GM21367 (cell line): ENCODE results near the gene FHOD1.

ENCODE experiments used
- ATAC-seq: cut with Tn5 transposase; IDR thresholded peaks from one replicate; pipeline ENCODE4 v1.9.1; 2021; ENCODE audit not compliant: unreplicated experiment

The FHOD1 gene

GRCh38 chr16:67247192-67248072 is at the start of gene FHOD1:
Gene FHOD1, minus strand, starts transcription at chr16:67247481. Its CDS starts 71 bp downstream, at chr16:67247410.
- ATAC-seq, result peak; percentile 35

- no peak for ATAC-seq
These were observed 49.1 kb upstream of the FHOD1 start for GRCh38 chr16:67296420-67296819.

- ATAC-seq, result no peak
These were observed 47.7 kb upstream of the FHOD1 start for GRCh38 chr16:67294938-67295361.

- ATAC-seq, result no peak
These were observed 47.0 kb upstream of the FHOD1 start for GRCh38 chr16:67294171-67294757.

GRCh38 chr16:67291461-67291860 is 44.2 kb upstream of the FHOD1 start:
- no peak for ATAC-seq

GRCh38 chr16:67287960-67288359 is 40.7 kb upstream of the FHOD1 start:
- ATAC-seq, result no peak

GRCh38 chr16:67286441-67287235 is 39.4 kb upstream of the FHOD1 start:
- ATAC-seq, result no peak

- no peak for ATAC-seq
These were observed 37.7 kb upstream of the FHOD1 start for GRCh38 chr16:67284699-67285646.

GRCh38 chr16:67283826-67284555 is 36.7 kb upstream of the FHOD1 start:
- ATAC-seq, result no peak

GRCh38 chr16:67283039-67283825 is 36.0 kb upstream of the FHOD1 start:
- ATAC-seq, result no peak

- no peak for ATAC-seq
These were observed 35.1 kb upstream of the FHOD1 start for GRCh38 chr16:67282447-67282805.

- ATAC-seq, result no peak
These were observed 34.5 kb upstream of the FHOD1 start for GRCh38 chr16:67281536-67282446.

- no peak for ATAC-seq
These were observed 33.1 kb upstream of the FHOD1 start for GRCh38 chr16:67280090-67281015.

GRCh38 chr16:67279296-67280089 is 32.2 kb upstream of the FHOD1 start, which contains the start of gene PLEKHG4:
Gene PLEKHG4, plus strand, starts transcription at chr16:67279532. Its CDS starts 513 bp downstream, at chr16:67280045.
- peak; percentile 73 for ATAC-seq

- ATAC-seq, result peak; percentile 21
These were observed 31.6 kb upstream of the FHOD1 start for GRCh38 chr16:67278773-67279295.
